Muscle layer of duodenum (tissue), 2 donors: ENCODE data around the gene PROK1.

Source experiments
- H3K27ac ChIP-seq: one replicate; pipeline ENCODE4 v1.7.0; 2013; ENCODE audit warnings: mild to moderate bottlenecking, low read length
- H3K27me3 ChIP-seq: one replicate; pipeline ENCODE4 v1.7.0; 2013; ENCODE audit warnings: low read depth, mild to moderate bottlenecking, control low read depth, low read length
- H3K36me3 ChIP-seq, 2 donors: one replicate each; pipeline ENCODE4 v1.7.0; 2013; ENCODE audit warnings: low read length in 2 of 2, control low read depth in 1 of 2, mild to moderate bottlenecking in 1 of 2; ENCODE audit not compliant: insufficient read depth in 2 of 2, control insufficient read depth in 1 of 2
- H3K4me1 ChIP-seq, 2 donors: one replicate each; pipeline ENCODE4 v1.7.0; 2013; ENCODE audit warnings: low read length in 2 of 2, mild to moderate bottlenecking in 2 of 2, control low read depth in 1 of 2, moderate library complexity in 1 of 2; ENCODE audit not compliant: insufficient read depth in 2 of 2, control insufficient read depth in 1 of 2
- H3K4me3 ChIP-seq, 2 donors: one replicate each; pipeline ENCODE4 v1.7.0; 2013; ENCODE audit warnings: low read length in 2 of 2, low read depth in 1 of 2, mild to moderate bottlenecking in 1 of 2
- H3K9me3 ChIP-seq, 2 donors: one replicate each; pipeline ENCODE4 v1.7.0; 2013; ENCODE audit warnings: low read length in 2 of 2, control low read depth in 1 of 2, mild to moderate bottlenecking in 1 of 2; ENCODE audit not compliant: control insufficient read depth in 1 of 2
- donor health status: healthy.

The PROK1 gene

GRCh38 chr1:110505596-110505995 is 54.6 kb downstream of the PROK1 start:
- Histone ChIP-seq H3K9me3 (no peaks in the 10 kb centered on the region), H3K36me3 (no peaks in the 10 kb centered on the region)

DNA sequence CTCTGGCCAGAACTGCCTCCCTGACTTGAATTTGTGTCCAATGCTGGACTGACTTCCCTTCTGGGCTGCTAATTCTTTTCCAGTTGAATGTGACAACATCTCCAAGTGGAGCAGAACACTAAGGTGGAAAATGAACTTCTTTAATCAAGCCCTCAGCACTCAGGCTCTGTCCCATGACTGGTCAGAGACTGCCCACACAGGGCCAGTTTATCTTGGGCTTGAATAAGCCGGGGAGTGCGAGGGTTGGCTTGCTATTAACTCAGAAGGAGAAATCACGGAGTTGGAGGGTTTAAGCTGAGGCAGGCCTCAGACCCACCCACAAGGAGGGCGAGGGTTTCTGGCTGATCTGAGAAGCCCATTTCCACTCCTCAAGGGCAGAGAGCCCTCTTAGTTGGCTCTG is 55.6 kb downstream of the PROK1 start:
- no peaks in the 10 kb centered on the region for H3K36me3 ChIP-seq
- no peak overlapping the region for H3K4me3 ChIP-seq
- H3K27me3 ChIP-seq = peaks cover 5% of the 10 kb centered on the region
- no peaks in the 10 kb centered on the region for H3K4me1 ChIP-seq
- H3K27ac ChIP-seq = no peak overlapping the region
- no peaks in the 10 kb centered on the region for H3K9me3 ChIP-seq

More at GRCh38 chr1:110505596-110505995, 54.6 kb downstream of the PROK1 start:
- H3K27me3 ChIP-seq = peaks cover 4% of the 10 kb centered on the region
- no peaks in the 10 kb centered on the region for H3K4me1 ChIP-seq
- H3K27ac ChIP-seq = no peak overlapping the region
- no peak overlapping the region for H3K4me3 ChIP-seq
